Measurements from ENCODE around the gene IFT88.

The IFT88 gene

DNA sequence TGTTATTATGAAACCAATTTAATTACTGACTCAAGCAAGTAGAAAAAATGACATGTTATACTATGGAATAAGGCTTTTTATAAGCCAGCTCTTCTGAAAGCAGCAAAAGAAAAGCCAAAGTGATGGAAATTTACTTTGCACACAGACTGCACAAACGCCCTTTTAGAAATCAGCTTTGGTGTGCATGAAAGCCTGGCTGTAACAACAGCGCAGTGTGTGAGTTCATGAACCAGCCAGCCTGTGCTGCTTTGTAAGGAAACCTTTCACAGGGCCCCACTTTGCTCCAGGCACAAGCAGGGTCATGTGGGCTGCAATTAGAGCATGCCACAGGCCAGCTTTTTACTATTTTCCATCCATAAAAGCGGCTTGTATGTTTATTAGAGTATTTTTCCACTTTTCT is 13.6 kb upstream of the IFT88 start (continued):
- TF ChIP-seq, protein P1, sequence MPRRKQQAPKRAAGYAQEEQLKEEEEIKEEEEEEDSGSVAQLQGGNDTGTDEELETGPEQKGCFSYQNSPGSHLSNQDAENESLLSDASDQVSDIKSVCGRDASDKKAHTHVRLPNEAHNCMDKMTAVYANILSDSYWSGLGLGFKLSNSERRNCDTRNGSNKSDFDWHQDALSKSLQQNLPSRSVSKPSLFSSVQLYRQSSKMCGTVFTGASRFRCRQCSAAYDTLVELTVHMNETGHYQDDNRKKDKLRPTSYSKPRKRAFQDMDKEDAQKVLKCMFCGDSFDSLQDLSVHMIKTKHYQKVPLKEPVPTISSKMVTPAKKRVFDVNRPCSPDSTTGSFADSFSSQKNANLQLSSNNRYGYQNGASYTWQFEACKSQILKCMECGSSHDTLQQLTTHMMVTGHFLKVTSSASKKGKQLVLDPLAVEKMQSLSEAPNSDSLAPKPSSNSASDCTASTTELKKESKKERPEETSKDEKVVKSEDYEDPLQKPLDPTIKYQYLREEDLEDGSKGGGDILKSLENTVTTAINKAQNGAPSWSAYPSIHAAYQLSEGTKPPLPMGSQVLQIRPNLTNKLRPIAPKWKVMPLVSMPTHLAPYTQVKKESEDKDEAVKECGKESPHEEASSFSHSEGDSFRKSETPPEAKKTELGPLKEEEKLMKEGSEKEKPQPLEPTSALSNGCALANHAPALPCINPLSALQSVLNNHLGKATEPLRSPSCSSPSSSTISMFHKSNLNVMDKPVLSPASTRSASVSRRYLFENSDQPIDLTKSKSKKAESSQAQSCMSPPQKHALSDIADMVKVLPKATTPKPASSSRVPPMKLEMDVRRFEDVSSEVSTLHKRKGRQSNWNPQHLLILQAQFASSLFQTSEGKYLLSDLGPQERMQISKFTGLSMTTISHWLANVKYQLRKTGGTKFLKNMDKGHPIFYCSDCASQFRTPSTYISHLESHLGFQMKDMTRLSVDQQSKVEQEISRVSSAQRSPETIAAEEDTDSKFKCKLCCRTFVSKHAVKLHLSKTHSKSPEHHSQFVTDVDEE (CRISPR knock-in tag; IDR thresholded peaks at IDR 0.05), result no peak
- TF ChIP-seq ZNF70 (CRISPR knock-in tag; IDR thresholded peaks at IDR 0.05) (no peak), OSR1 (CRISPR knock-in tag; IDR thresholded peaks at IDR 0.05) (no peak), TCF4 (CRISPR knock-in tag; IDR thresholded peaks at IDR 0.05; ENCODE audit: borderline replicate concordance) (no peak), ZFP30 (CRISPR knock-in tag; IDR thresholded peaks at IDR 0.05) (no peak), SNAI2 (CRISPR knock-in tag; IDR thresholded peaks at IDR 0.05) (no peak)

DNA sequence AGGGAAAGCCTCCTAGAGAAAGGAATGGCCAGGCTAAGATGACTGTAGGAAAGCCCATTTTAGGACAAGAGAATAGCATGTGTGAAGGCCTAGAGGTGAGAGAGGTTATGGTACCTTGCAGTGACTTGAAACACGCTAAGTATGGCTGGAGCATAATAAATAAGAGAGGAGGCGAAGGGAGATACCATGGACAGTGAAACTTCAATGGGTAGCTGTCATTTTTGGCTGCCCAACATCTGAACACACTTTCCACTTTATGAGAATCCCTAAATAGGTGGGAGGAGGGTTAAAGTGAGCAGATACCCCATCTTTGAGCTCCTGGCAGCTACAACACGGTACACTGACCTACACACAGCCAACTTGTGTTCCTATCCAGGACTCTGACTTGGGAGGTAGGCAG is 8.0 kb upstream of the IFT88 start:
- ATAC-seq, result no peak

DNA sequence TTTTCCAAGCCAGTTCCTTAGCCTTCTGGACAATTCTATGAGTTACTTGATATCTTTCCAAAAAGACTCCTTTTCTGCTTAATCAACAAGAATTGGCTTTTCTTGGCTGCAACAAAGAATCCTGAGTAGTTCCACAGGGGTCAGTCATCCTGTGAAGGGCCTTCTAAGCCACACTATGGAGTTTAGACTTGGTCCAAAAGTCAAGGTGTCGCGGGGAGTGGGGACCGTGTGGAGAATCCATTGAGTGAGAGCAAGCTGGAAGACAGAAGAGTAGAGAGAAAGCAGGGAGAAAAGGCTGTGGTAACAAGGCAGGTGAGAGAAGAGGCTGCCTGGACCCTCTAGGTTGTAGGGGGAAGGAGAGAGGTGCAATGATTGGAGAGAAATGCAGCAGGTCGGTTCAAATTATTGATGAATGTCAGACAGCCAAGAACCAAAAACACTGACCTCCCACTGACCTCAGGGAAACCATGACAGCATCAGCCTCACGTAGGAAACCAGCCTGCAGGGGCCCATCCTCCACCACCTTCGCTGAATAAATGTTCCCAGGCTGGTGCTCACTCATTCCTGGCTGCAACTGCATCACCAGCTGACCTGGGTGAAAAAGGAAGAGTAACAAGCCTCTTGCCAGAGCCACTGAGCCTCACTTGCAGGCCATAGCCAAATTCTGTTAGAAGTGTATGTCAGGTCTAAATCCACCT is 7.1 kb upstream of the IFT88 start:
- no peak for TF ChIP-seq OSR1 (CRISPR knock-in tag; IDR thresholded peaks at IDR 0.05)
- TF ChIP-seq ISL1 (CRISPR knock-in tag; IDR thresholded peaks at IDR 0.05), result no peak
- no peak for TF ChIP-seq CSDC2 (CRISPR knock-in tag; IDR thresholded peaks at IDR 0.05)
- no peak for TF ChIP-seq ZNF565 (CRISPR knock-in tag; conservative IDR thresholded peaks at IDR 0.05; ENCODE audit: low read depth)
- TF ChIP-seq GLIS3 (CRISPR knock-in tag; IDR thresholded peaks at IDR 0.05), result no peak
- TF ChIP-seq ZNF8 (CRISPR knock-in tag; IDR thresholded peaks at IDR 0.05), result no peak
- no peak for TF ChIP-seq TOX (CRISPR knock-in tag; IDR thresholded peaks at IDR 0.05; ENCODE audit: borderline replicate concordance)
- TF ChIP-seq TCF4 (CRISPR knock-in tag; IDR thresholded peaks at IDR 0.05; ENCODE audit: borderline replicate concordance), result no peak
- TF ChIP-seq, protein P2, sequence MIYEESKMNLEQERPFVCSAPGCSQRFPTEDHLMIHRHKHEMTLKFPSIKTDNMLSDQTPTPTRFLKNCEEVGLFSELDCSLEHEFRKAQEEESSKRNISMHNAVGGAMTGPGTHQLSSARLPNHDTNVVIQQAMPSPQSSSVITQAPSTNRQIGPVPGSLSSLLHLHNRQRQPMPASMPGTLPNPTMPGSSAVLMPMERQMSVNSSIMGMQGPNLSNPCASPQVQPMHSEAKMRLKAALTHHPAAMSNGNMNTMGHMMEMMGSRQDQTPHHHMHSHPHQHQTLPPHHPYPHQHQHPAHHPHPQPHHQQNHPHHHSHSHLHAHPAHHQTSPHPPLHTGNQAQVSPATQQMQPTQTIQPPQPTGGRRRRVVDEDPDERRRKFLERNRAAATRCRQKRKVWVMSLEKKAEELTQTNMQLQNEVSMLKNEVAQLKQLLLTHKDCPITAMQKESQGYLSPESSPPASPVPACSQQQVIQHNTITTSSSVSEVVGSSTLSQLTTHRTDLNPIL (CRISPR knock-in tag; IDR thresholded peaks at IDR 0.05; ENCODE audit: low read depth), result no peak
- TF ChIP-seq, protein P1 (CRISPR knock-in tag; IDR thresholded peaks at IDR 0.05), result no peak
- no peak for ATAC-seq

More for the DNA sequence above, 8.0 kb upstream of the IFT88 start:
- TF ChIP-seq TCF4 (CRISPR knock-in tag; IDR thresholded peaks at IDR 0.05; ENCODE audit: borderline replicate concordance) (no peak), GLIS3 (CRISPR knock-in tag; IDR thresholded peaks at IDR 0.05) (no peak), ZC3H10 (CRISPR knock-in tag; IDR thresholded peaks at IDR 0.05) (no peak), ZNF8 (CRISPR knock-in tag; IDR thresholded peaks at IDR 0.05) (no peak), PPARA (CRISPR knock-in tag; IDR thresholded peaks at IDR 0.05; ENCODE audit: borderline replicate concordance) (no peak), ISL1 (CRISPR knock-in tag; IDR thresholded peaks at IDR 0.05) (no peak)
- TF ChIP-seq, protein P1 (CRISPR knock-in tag; IDR thresholded peaks at IDR 0.05), result no peak
- TF ChIP-seq, protein P2 (CRISPR knock-in tag; IDR thresholded peaks at IDR 0.05; ENCODE audit: low read depth), result no peak
